ENCODE measurements around the gene USP4.

- TF ChIP-seq EZH2phosphoT487 (IDR thresholded peaks at IDR 0.05) (no peak), EZH2 (IDR thresholded peaks at IDR 0.05) (no peak), CTCF (IDR thresholded peaks at IDR 0.05) (no peak)
Measured at GRCh38 chr3:49271047-49271446, 68.8 kb downstream of the USP4 start.
